Fibroblast of skin of left quadriceps (primary cell): Measurements from ENCODE around the gene GSTA2.
"Not testable (repeated sequence)": the region's sequence is repeated elsewhere in the genome, so short reads cannot be mapped to it uniquely, and the experiment has no call there.

Experiments used
- DNase-seq, 2 experiments: peaks; one replicate each; pipeline ENCODE4 v3.0.0-alpha.2; 2013; ENCODE audit warnings: low read depth in 2 of 2

Gene GSTA2

GRCh38 chr6:52760105-52760765 is 3.0 kb downstream of the GSTA2 start:
- DNase-seq: no peak

GRCh38 chr6:52759085-52759484 is 4.2 kb downstream of the GSTA2 start:
- no peak for DNase-seq

DNA sequence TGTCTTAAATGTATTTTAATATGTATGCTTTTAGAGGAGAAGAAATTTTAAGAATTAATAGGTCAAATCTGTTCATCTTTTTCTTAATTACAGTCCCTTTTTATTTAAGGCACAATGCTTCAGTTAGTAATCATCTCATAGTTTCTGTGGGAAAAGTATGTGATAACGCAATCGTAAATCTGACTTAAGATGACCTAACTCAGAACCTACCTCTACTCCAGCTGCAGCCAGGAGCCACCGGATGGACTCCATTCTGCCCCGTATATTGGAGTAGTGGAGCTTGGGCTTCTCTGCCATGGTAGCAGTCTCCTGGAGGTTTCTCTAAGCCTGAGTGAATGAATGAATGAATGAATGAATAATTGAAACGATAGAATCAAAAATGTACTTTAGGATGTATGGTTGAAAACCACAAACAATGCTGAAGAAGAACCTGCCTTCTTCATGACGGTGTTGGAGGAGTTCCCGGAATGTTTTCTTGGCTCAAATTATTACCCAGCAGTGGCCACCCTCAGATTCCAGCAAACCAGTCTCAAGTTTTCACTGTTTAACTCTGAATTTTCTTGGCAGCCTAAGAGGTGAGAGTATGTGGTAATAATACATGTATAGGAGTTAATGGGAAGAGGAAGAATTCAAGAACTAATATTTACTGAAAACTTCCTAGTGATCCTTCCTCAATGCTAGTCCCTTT is 5.5 kb downstream of the GSTA2 start:
- DNase-seq: peak; percentile 67 to 69

DNA sequence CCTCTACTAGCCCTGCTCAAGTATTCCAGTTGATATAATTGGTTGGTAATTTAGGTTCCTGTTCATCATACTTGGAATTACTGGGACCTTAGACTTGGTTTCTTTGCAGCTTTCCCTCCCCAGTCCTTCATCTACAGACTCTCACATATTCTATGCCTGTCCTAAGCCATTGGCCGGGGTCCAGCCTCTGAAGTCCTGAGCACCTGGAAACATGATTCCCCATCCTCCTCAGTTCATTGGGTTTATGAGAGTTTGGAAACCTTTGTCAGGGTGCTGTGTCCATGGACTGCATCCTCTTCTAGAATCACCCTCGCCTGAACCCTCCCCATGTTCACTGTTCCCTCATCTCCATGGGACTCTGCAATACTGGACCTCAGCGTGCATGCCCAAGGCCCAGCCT is 8.8 kb downstream of the GSTA2 start:
- DNase-seq: no peak

DNA sequence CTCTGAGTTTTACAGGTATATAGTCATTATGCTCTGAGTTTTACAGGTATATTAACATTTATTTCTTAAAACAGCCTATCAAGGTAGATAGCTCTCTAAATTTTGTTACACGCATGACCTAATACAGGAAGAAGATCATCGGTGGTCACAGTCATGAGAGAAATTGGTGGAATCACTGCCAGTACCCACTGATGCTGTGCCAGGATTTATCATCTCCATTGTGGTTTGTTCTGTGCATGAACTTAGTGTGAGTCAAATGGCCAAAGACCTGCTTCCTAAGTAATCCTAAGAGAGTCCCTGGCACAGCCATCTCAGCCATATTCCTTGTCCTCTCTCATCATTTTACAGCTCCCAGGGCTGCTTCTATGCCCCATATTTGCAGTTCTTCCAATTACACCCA is 10.1 kb downstream of the GSTA2 start:
- not testable (repeated sequence) for DNase-seq

DNA sequence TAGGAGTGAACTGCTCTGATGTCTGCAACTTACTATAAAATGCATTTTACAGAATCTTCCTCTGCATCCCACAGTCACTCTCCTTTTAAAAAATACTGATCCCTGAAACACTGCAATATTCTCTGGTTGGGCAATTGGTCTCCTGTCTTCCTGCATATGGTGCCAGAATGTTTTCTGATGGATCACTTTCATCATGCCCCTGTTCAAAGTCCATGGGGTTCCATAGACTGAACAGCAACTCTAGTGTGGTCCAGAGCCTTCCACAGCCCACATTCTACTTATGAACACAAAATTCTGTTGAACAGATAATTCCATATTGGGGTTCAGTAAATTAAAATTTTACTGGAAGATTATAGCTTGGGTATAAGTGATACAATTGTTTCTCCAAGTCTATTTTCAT is 11.0 kb downstream of the GSTA2 start:
- no peak for DNase-seq

GRCh38 chr6:52749556-52750152 is 13.6 kb downstream of the GSTA2 start:
- DNase-seq: no peak

GRCh38 chr6:52747301-52747700 is 16.0 kb downstream of the GSTA2 start:
- DNase-seq: peak; percentile 38 to 40

- no peak for DNase-seq
Observed at GRCh38 chr6:52746213-52746612, 17.1 kb downstream of the GSTA2 start.

DNA sequence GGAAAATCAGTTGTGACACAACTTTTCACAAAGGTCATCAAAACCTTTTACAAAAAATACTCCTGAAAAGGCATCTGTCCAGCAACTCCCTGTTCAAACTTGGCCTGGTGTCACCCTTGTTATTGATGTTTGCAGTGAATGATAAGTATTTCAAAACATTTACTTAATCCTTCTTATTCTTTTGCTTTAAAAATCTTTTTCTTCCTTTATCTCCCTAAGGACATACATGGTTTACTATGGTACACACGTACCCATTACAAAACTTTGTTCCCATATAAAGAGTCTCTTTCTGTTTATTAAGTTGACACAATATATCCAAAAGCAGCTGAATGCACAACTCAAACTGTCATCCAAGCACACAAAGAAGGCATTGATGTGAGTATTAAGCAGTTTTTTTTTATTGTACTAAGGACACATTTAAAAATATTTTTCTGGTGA is 17.5 kb downstream of the GSTA2 start:
- no peak for DNase-seq

- no peak for DNase-seq
Observed at GRCh38 chr6:52741872-52742271, 21.4 kb downstream of the GSTA2 start.

DNA sequence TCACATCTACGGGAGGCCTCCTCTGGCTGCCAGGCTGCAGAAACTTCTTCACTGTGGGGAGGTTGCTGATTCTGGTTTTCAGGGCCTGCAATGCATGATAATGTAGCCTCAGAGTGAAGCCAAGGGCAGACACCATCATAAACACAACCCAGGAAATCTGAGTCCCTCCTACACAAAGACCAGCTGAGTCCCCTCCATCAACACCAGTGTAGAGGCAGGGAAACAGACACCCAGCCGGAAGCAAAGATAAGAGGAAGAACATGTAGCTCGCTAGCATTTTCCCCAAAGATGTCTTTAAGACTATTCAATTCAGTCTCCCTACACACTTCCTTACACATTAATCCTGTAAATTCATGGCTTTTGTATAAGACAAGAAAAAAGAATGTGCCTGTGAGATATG is 23.6 kb downstream of the GSTA2 start:
- no peak for DNase-seq

DNA sequence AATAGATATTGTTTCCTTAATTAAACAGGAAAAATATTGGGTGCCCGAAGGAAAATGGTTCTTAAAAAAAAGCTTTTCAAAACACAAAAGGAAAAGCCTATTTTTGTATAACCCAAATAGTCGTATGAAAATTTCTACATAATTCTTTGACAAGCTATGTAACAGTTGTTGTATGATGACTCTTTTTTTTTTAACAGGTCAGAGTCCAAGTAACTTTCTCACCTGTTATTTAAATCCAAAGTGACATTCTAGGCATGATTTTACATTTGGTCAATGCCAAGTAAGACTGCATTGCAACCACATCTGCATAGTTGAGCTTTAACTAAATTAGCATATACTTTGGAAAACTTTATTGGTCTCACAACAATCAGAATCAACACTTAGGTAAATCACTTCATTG is 24.1 kb downstream of the GSTA2 start:
- DNase-seq: no peak

- no peak for DNase-seq
Observed at GRCh38 chr6:52736145-52736544, 27.1 kb downstream of the GSTA2 start.

DNA sequence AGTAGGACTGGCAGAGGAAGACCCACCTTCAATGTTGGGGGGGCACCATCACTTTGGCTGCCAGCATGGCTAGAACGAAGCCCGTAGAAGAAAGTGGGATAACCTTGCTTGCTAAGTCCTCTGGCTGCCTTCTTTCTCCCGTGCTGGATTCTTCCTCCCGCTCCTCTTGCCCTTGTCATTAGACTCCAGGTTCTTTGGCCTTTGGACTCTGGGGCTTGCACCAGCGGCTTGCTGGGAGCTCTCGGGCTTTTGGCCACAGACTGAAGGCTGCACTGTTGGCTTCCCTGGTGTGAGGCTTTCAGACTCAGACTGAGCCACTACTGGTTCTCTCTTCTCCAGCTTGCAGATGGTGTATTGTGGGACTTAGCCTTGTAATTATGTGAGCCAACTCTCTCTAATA is 28.2 kb downstream of the GSTA2 start:
- no peak for DNase-seq

DNA sequence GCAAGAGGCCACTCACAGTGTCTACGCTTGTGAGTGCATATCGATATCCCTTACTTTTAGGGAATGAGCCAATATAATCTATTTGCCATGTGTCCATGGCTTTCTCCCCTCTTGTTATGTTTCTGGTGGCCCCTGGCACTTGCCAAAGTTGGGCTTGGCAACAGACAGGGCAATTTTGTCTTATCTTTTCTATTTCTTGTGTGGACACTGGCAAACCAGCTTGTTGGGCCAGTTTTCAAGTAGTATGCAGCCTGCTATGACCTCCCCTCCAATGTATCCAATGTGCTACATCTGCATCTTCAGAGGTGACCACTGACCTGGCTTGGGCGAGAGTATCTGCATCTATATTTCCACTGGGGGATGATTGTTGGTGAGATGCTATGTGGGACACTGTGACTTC is 29.2 kb downstream of the GSTA2 start:
- no peak for DNase-seq

- DNase-seq: no peak
Observed at GRCh38 chr6:52733172-52733571, 30.1 kb downstream of the GSTA2 start.

DNA sequence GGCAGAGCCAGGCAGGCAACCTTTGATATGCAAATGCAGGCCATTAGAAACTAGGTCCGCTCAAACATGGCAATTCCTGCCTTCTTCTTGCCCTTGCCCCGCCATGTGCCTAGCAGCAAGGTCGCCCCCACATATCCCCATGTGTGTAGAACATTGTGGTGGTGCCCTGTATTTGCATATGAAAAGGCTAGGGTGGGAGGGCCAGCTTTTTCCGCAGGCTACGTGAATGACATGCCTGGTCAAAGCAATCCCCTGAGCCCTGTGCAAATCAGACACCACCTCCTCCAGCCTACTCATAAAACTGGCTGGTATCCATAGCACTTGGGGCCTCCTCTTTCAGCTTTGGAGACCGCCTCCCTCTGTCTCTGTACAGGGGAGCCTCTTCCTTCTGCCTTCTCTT is 31.6 kb downstream of the GSTA2 start:
- no peak for DNase-seq

- DNase-seq: no peak
Observed at GRCh38 chr6:52729576-52729975, 33.7 kb downstream of the GSTA2 start.

GRCh38 chr6:52728394-52728793 is 34.9 kb downstream of the GSTA2 start:
- DNase-seq: no peak

- no peak for DNase-seq
Observed at GRCh38 chr6:52727908-52728307, 35.4 kb downstream of the GSTA2 start.

DNA sequence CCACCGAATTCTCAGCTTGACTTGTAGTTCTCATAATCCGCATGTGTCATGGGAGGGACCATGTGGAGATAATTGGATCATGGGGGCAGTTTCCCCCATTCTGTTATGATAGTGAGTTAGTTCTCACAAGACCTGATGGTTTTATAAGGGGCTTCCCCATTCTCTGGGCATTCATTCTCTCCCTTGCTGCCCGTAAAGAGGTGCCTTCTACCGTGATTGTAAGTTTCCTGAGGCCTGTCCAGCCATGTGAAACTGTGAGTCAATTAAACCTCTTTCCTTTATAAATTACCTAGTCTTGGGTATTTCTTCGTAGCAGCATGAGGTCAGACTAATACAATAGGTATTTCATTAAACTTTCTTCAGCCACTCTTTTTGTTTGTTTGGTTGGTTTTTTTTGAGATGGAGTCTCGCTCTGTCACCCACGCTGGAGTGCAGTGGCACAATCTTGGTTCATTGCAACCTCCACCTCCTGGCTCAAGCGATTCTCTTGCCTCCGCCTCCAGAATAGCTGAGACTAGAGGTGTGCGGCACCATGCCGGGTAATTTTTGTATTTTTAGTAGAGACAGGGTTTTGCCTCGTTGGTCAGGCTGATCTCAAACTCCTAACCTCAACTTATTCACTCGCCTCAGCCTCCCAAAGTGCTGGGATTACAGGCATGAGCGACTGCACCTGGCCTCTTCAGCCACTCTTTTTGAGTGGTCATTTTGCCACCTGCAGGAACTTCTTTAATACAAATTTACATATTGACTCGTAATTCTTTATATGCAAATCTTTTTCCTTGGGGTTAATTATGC is 36.3 kb downstream of the GSTA2 start:
- DNase-seq: no peak

GRCh38 chr6:52726193-52726542 is 37.1 kb downstream of the GSTA2 start:
- DNase-seq: no peak
